ENCODE data around the gene ADGRG6. TPM values are rescaled to one million over a fixed set of nuclear protein-coding genes. Genes with fewer than 3 reads are reported as not detected.

Gene ADGRG6
- polyA plus RNA-seq, 3 donors from 2014 or later = 0.47 TPM; not detected in 2

- Mint-ChIP-seq H3K9me3 (no peaks in the 10 kb centered on the region), H3K36me3 (no peaks in the 10 kb centered on the region), H3K27ac (no peak overlapping the region), H3K4me1 (peaks cover 0 to 3% of the 10 kb centered on the region in 2 donors), H3K27me3 (ENCODE audit: low read depth in 3 of 3) (peaks cover 3 to 10% (median 9%) of the 10 kb centered on the region in 3 donors), H3K4me3 (no peak overlapping the region)
- DNase-seq = no peak
These were observed 4.7 kb upstream of the ADGRG6 start for GRCh38 chr6:142296975-142297604.

- no peak overlapping the region for H3K27ac Mint-ChIP-seq
These were observed 4.2 kb upstream of the ADGRG6 start for GRCh38 chr6:142297605-142297995.

GRCh38 chr6:142297996-142298753 is 3.6 kb upstream of the ADGRG6 start:
- Mint-ChIP-seq H3K9me3 (no peaks in the 10 kb centered on the region), H3K36me3 (peaks cover 0 to 4% (median 0%) of the 10 kb centered on the region in 3 donors), H3K4me1 (peaks cover 0 to 3% of the 10 kb centered on the region in 2 donors), H3K4me3 (no peak overlapping the region), H3K27ac (no peak overlapping the region), H3K27me3 (ENCODE audit: low read depth in 3 of 3) (peaks cover 3 to 11% (median 11%) of the 10 kb centered on the region in 3 donors)
- no peak for DNase-seq

More at GRCh38 chr6:142297605-142297995, 4.2 kb upstream of the ADGRG6 start:
- peaks cover 0 to 1% (median 0%) of the 10 kb centered on the region in 3 donors for H3K36me3 Mint-ChIP-seq
- H3K4me1 Mint-ChIP-seq = peaks cover 0 to 3% of the 10 kb centered on the region in 2 donors
- H3K9me3 Mint-ChIP-seq = no peaks in the 10 kb centered on the region
- peaks cover 3 to 10% (median 10%) of the 10 kb centered on the region in 3 donors for H3K27me3 Mint-ChIP-seq (ENCODE audit: low read depth in 3 of 3)
- no peak overlapping the region for H3K4me3 Mint-ChIP-seq
- DNase-seq = no peak

- no peak for DNase-seq
- Mint-ChIP-seq H3K4me3 (no peak overlapping the region), H3K4me1 (peaks cover 0 to 3% of the 10 kb centered on the region in 2 donors), H3K27me3 (ENCODE audit: low read depth in 3 of 3) (peaks cover 3 to 13% (median 6%) of the 10 kb centered on the region in 3 donors), H3K27ac (no peak overlapping the region), H3K9me3 (no peaks in the 10 kb centered on the region), H3K36me3 (peaks cover 0 to 4% (median 0%) of the 10 kb centered on the region in 3 donors)
These were observed 1.5 kb upstream of the ADGRG6 start for GRCh38 chr6:142300302-142300701.

GRCh38 chr6:142300758-142301650 is 803 bp upstream of the ADGRG6 start:
- H3K36me3 Mint-ChIP-seq = peaks cover 0 to 4% (median 0%) of the 10 kb centered on the region in 3 donors
- DNase-seq = no peak
- no peak overlapping the region for H3K27ac Mint-ChIP-seq
- H3K9me3 Mint-ChIP-seq = no peaks in the 10 kb centered on the region
- peak overlapping the region in 3 of 5 donors; percentile 5 to 59 (median 57) for H3K4me3 Mint-ChIP-seq
- H3K4me1 Mint-ChIP-seq = peaks cover 0 to 3% of the 10 kb centered on the region in 2 donors
- peaks cover 3 to 13% (median 6%) of the 10 kb centered on the region in 3 donors for H3K27me3 Mint-ChIP-seq (ENCODE audit: low read depth in 3 of 3)

GRCh38 chr6:142302421-142303175 is 791 bp downstream of the ADGRG6 start:
- peaks cover 0 to 3% of the 10 kb centered on the region in 2 donors for H3K4me1 Mint-ChIP-seq
- no peak for DNase-seq
- no peak overlapping the region for H3K27ac Mint-ChIP-seq
- no peaks in the 10 kb centered on the region for H3K9me3 Mint-ChIP-seq
- peak overlapping the region in 1 of 5 donors; percentile 77 for H3K4me3 Mint-ChIP-seq
- H3K36me3 Mint-ChIP-seq = peaks cover 0 to 4% (median 0%) of the 10 kb centered on the region in 3 donors
- H3K27me3 Mint-ChIP-seq (ENCODE audit: low read depth in 3 of 3) = peaks cover 3 to 13% (median 6%) of the 10 kb centered on the region in 3 donors

GRCh38 chr6:142303176-142303533 is 1.3 kb downstream of the ADGRG6 start:
- H3K4me1 Mint-ChIP-seq = peaks cover 0 to 3% of the 10 kb centered on the region in 2 donors
- peaks cover 3 to 13% (median 6%) of the 10 kb centered on the region in 3 donors for H3K27me3 Mint-ChIP-seq (ENCODE audit: low read depth in 3 of 3)
- DNase-seq = no peak
- no peak overlapping the region for H3K27ac Mint-ChIP-seq
- H3K36me3 Mint-ChIP-seq = peaks cover 0 to 4% (median 0%) of the 10 kb centered on the region in 3 donors
- no peak overlapping the region for H3K4me3 Mint-ChIP-seq
- H3K9me3 Mint-ChIP-seq = no peaks in the 10 kb centered on the region

GRCh38 chr6:142304241-142304640 is 2.4 kb downstream of the ADGRG6 start:
- Mint-ChIP-seq H3K36me3 (peaks cover 0 to 4% (median 0%) of the 10 kb centered on the region in 3 donors), H3K27me3 (ENCODE audit: low read depth in 3 of 3) (peaks cover 3 to 13% (median 6%) of the 10 kb centered on the region in 3 donors), H3K9me3 (no peaks in the 10 kb centered on the region), H3K4me1 (peaks cover 0 to 3% of the 10 kb centered on the region in 2 donors), H3K4me3 (no peak overlapping the region), H3K27ac (no peak overlapping the region)
- DNase-seq = no peak

GRCh38 chr6:142306736-142307135 is 4.9 kb downstream of the ADGRG6 start:
- no peaks in the 10 kb centered on the region for H3K4me1 Mint-ChIP-seq
- H3K36me3 Mint-ChIP-seq = peaks cover 0 to 4% (median 0%) of the 10 kb centered on the region in 3 donors
- DNase-seq = no peak
- peaks cover 1 to 3% (median 2%) of the 10 kb centered on the region in 3 donors for H3K27me3 Mint-ChIP-seq (ENCODE audit: low read depth in 3 of 3)
- H3K9me3 Mint-ChIP-seq = no peaks in the 10 kb centered on the region
- no peak overlapping the region for H3K4me3 Mint-ChIP-seq
- H3K27ac Mint-ChIP-seq = no peak overlapping the region

- H3K27me3 Mint-ChIP-seq (ENCODE audit: low read depth in 3 of 3) = peaks cover 0 to 2% (median 0%) of the 10 kb centered on the region in 3 donors
- no peaks in the 10 kb centered on the region for H3K36me3 Mint-ChIP-seq
- no peak overlapping the region for H3K27ac Mint-ChIP-seq
These were observed 6.3 kb downstream of the ADGRG6 start for GRCh38 chr6:142307963-142308748.

GRCh38 chr6:142309426-142309825 is 7.6 kb downstream of the ADGRG6 start:
- Mint-ChIP-seq H3K4me3 (no peak overlapping the region), H3K27ac (no peak overlapping the region), H3K27me3 (ENCODE audit: low read depth in 3 of 3) (peaks cover 0 to under 1% (median 0%) of the 10 kb centered on the region in 3 donors), H3K4me1 (no peaks in the 10 kb centered on the region), H3K9me3 (no peaks in the 10 kb centered on the region), H3K36me3 (no peaks in the 10 kb centered on the region)
- no peak for DNase-seq

More at GRCh38 chr6:142307963-142308748, 6.3 kb downstream of the ADGRG6 start:
- Mint-ChIP-seq H3K4me1 (no peaks in the 10 kb centered on the region), H3K9me3 (no peaks in the 10 kb centered on the region), H3K4me3 (no peak overlapping the region)
- no peak for DNase-seq

GRCh38 chr6:142313284-142313683 is 11.5 kb downstream of the ADGRG6 start:
- H3K4me3 Mint-ChIP-seq = no peak overlapping the region
- H3K27me3 Mint-ChIP-seq (ENCODE audit: low read depth in 3 of 3) = peaks cover 0 to 6% (median 0%) of the 10 kb centered on the region in 3 donors
- no peaks in the 10 kb centered on the region for H3K4me1 Mint-ChIP-seq
- H3K27ac Mint-ChIP-seq = no peak overlapping the region
- no peak for DNase-seq
- H3K9me3 Mint-ChIP-seq = no peaks in the 10 kb centered on the region
- no peaks in the 10 kb centered on the region for H3K36me3 Mint-ChIP-seq
